Endothelial cell of umbilical vein (primary cell): Measurements from ENCODE around the gene PLEKHG4B. TPM values are rescaled to one million over a fixed set of nuclear protein-coding genes. Genes with fewer than 3 reads are reported as not detected.

ENCODE experiments used
- BruUV-seq: library from RNA; stranded (reverse); fragments of 400-500 nt; replicated peaks from 2 replicates; lab custom pipeline; 2021; lab: Mats Ljungman, UMichigan
- CTCF ChIA-PET: fragments of 300-600, 350-600 bp; sonication (Branson Sonifier 250); formaldehyde crosslinking; loops from one replicate; lab custom pipeline; 2021; ENCODE audit warnings: antibody characterized with exemption, inconsistent platforms; lab: Charles Lee
- POLR2A ChIA-PET: fragments of 300-600, 350-600 bp; sonication (Branson Sonifier 250); formaldehyde crosslinking; loops from one replicate; lab custom pipeline; 2021; ENCODE audit warnings: antibody characterized with exemption, inconsistent platforms; lab: Charles Lee
- DNase-seq: peaks from one replicate; pipeline ENCODE4 v3.0.0-alpha.2; 2011; ENCODE audit warnings: low read depth, low spot score
- FAIRE-seq: peaks from 2 replicates; lab custom pipeline; 2011; peaks lifted over from hg19 to GRCh38; lab: Jason Lieb, UNC
- H2AFZ ChIP-seq: 2 replicates; pipeline ENCODE4 v1.6.0; 2012; ENCODE audit warnings: low read depth, low read length, control low read depth, inconsistent platforms
- H3K27ac ChIP-seq: 2 replicates; pipeline ENCODE4 v1.5.1; 2011; ENCODE audit warnings: low read depth, mild to moderate bottlenecking, control low read depth, low read length, moderate library complexity; ENCODE audit not compliant: insufficient read depth
- H3K27me3 ChIP-seq, 2 experiments: 2 replicates each; pipeline versions ENCODE4 v1.6.0 to v1.6.1; 2011; ENCODE audit warnings: low read length in 2 of 2, mixed read lengths in 1 of 2; ENCODE audit not compliant: control insufficient read depth in 2 of 2, insufficient read depth in 2 of 2
- H3K36me3 ChIP-seq, 2 experiments: 2 replicates in 1 of 2; 3 replicates in 1 of 2; pipeline ENCODE4 v1.5.1; 2011; ENCODE audit warnings: low read length in 2 of 2, mild to moderate bottlenecking in 1 of 2, moderate library complexity in 1 of 2; ENCODE audit not compliant: control insufficient read depth in 2 of 2, insufficient read depth in 2 of 2; ENCODE audit errors: extremely low read depth in 1 of 2
- H3K4me1 ChIP-seq: 3 replicates; pipeline ENCODE4 v1.5.1; 2011; ENCODE audit warnings: mild to moderate bottlenecking, low read length; ENCODE audit not compliant: control insufficient read depth, insufficient read depth; ENCODE audit errors: extremely low read depth
- H3K4me2 ChIP-seq: 2 replicates; pipeline ENCODE4 v1.6.1; 2011; ENCODE audit warnings: low read length, control low read depth, mixed read lengths; ENCODE audit not compliant: insufficient read depth
- H3K4me3 ChIP-seq, 3 experiments: fragments of 200-600 bp in 1 of 3; sonication (generic), shearing (Covaris generic) in 1 of 3; replicated peaks in 1 of 3; 2 replicates each; pipeline ENCODE4 v1.5.1; 2011 to 2016; ENCODE audit warnings: control low read depth in 3 of 3, low read length in 3 of 3, mild to moderate bottlenecking in 2 of 3, inconsistent platforms in 1 of 3, low read depth in 1 of 3, moderate library complexity in 1 of 3; ENCODE audit not compliant: insufficient read depth in 1 of 3
- H3K79me2 ChIP-seq: 2 replicates; pipeline ENCODE4 v1.6.0; 2012; ENCODE audit warnings: low read length, inconsistent platforms; ENCODE audit not compliant: control insufficient read depth, insufficient read depth
- H3K9ac ChIP-seq: replicated peaks from 2 replicates; pipeline ENCODE3; 2011; ENCODE audit warnings: low read length, control low read depth; ENCODE audit not compliant: insufficient read depth; ENCODE audit errors: extremely low read depth
- H3K9me1 ChIP-seq: replicated peaks from 3 replicates; pipeline ENCODE4 v1.6.0; 2011; ENCODE audit warnings: mild to moderate bottlenecking, low read length; ENCODE audit not compliant: control insufficient read depth, insufficient read depth; ENCODE audit errors: extremely low read depth
- H3K9me3 ChIP-seq: replicated peaks from 2 replicates; pipeline ENCODE4 v1.5.1; 2012; ENCODE audit warnings: low read length, inconsistent platforms; ENCODE audit not compliant: control insufficient read depth, insufficient read depth
- H4K20me1 ChIP-seq: replicated peaks from 2 replicates; pipeline ENCODE3; 2011; ENCODE audit warnings: mild to moderate bottlenecking, low read length; ENCODE audit not compliant: control insufficient read depth, insufficient read depth; ENCODE audit errors: extremely low read depth
- EZH2 ChIP-seq: IDR thresholded peaks from 2 replicates; pipeline ENCODE4 v1.6.1; 2012; ENCODE audit warnings: borderline replicate concordance, low read depth, mild to moderate bottlenecking, moderate library complexity, low read length, inconsistent platforms; ENCODE audit not compliant: severe bottlenecking
- FOS ChIP-seq: IDR thresholded peaks from 2 replicates; pipeline ENCODE4 v1.6.1; 2011; ENCODE audit warnings: mild to moderate bottlenecking, low read length, moderate library complexity, borderline replicate concordance; ENCODE audit not compliant: insufficient read depth
- GATA2 ChIP-seq: IDR thresholded peaks from 2 replicates; pipeline ENCODE4 v1.7.0; 2011; ENCODE audit warnings: low read depth, mild to moderate bottlenecking, moderate library complexity, mixed read lengths, low read length; ENCODE audit not compliant: insufficient read length, insufficient read depth
- JUN ChIP-seq: IDR thresholded peaks from 2 replicates; pipeline ENCODE4 v1.6.1; 2011; ENCODE audit warnings: borderline replicate concordance, low read depth; ENCODE audit not compliant: insufficient read length, insufficient read depth
- MYC ChIP-seq: IDR thresholded peaks from one replicate; pipeline ENCODE4 v1.6.1; 2011; ENCODE audit warnings: mild to moderate bottlenecking, low read depth, low read length
- POLR2A ChIP-seq: IDR thresholded peaks from 2 replicates; pipeline ENCODE4 v1.6.1; 2012; ENCODE audit warnings: low read depth, mild to moderate bottlenecking, control low read depth, low read length
- POLR2AphosphoS5 ChIP-seq: IDR thresholded peaks from 2 replicates; pipeline ENCODE4 v1.6.1; 2012; ENCODE audit warnings: low read depth, mild to moderate bottlenecking, control low read depth, low read length, moderate library complexity; ENCODE audit not compliant: insufficient read depth
- dilution Hi-C: fragments of 300-500 bp; cut with MboI; formaldehyde crosslinking; loops from one replicate; pipeline ENCODE4 v1.15.0; 2019; ENCODE audit warnings: low sequenced_read_pairs; ENCODE audit not compliant: extremely low pct_ligation_motif_present
- intact Hi-C: fragments of 100-400 bp; cut with micrococcal nuclease; formaldehyde crosslinking; loops from one replicate; pipeline ENCODE4 v1.10.0; 2022
- polyA plus RNA-seq, 4 experiments: library from polyadenylated mRNA; depleted of rRNA in 3 of 4; stranded (reverse) in 3 of 4; unstranded in 1 of 4; fragments of >200 nt; gene quantifications; 2 replicates each; pipeline versions ENCODE4 v1.2.1 to v1.2.3, GENCODE V29; 2011 to 2012; ENCODE audit warnings: missing spikeins in 1 of 4
- total RNA-seq: library from RNA; stranded (reverse); gene quantifications from 2 replicates; pipeline ENCODE4 v1.2.3, GENCODE V29; 2021
- TF ChIP-seq, protein P1 (sequence below), 2 donors: IDR thresholded peaks; 1 replicate in 1 of 2; 2 replicates in 1 of 2; pipeline ENCODE4 v1.5.1; 2011; ENCODE audit warnings: low read length in 2 of 2, mild to moderate bottlenecking in 2 of 2, moderate library complexity in 2 of 2, control low read depth in 1 of 2, inconsistent platforms in 1 of 2, low read depth in 1 of 2; ENCODE audit not compliant: insufficient read depth in 1 of 2; ENCODE audit errors: extremely low read depth in 1 of 2
- TF ChIP-seq, protein P2 (sequence below): IDR thresholded peaks from 2 replicates; pipeline ENCODE4 v1.6.1; 2011; ENCODE audit not compliant: insufficient read depth, insufficient read length

The PLEKHG4B gene
- total and polyA plus RNA-seq, 2 donors (not counting 3 experiments of a cell fraction or from before 2014, with no cell fraction given), result not detected

DNA sequence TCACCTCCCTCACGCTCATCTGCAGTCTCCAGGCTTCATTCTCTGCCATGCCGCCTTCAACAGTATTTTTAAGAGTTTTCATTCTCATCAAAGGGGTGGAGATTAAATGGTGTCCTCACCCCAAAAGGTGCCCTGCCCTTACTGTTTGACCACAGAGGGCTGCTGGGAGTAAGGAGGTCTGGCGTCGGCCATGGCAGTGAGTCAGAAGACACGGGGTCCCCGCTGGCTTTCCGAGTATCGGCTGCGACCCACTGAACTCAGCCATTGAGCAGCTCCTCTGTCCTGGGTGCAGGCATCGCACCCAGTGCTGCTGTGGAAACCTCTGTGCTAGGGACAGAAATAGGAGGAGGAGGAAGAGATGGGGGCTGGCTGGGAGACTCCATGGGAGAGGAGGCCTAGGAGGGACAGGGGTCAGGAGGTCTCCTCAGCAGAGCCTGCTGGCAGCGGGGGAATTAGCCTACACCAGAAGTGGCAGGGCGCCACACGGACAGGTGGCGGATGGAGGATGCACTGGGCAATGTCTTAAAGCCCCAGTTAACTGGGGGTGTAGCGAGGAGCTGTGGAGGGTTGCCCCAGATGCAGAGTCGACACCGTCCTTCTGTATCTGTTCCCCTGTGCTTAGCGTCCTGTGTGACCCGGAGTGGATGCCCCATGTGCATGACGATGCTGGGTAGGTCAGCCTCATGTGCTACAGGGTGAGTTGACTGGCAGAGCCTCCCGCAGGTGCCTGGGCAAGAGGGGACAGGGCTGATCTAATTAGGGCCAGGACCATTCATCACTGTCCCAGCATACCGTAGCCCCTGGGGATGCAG is 15.4 kb upstream of the PLEKHG4B start:
- intact Hi-C loops (no loop called here), dilution Hi-C loops (no loop called here)
- CTCF ChIA-PET, result interaction anchor here (0.5 kb wide), 1 partner anchor 256 kb away, joined by 3 read pairs; no protein-coding TSS in a partner anchor
- no peaks in the 10 kb centered on the region for H4K20me1 ChIP-seq
- POLR2A ChIA-PET, result no interaction called here
- no peaks in the 10 kb centered on the region for H3K4me1 ChIP-seq
- no peaks in the 10 kb centered on the region for H3K9me3 ChIP-seq
- no TSS peak for BruUV-seq
- no peak overlapping the region for H3K9ac ChIP-seq
- FAIRE-seq (no peak), DNase-seq (no peak)
- H3K79me2 ChIP-seq, result no peaks in the 10 kb centered on the region
- H3K4me3 ChIP-seq, result no peak overlapping the region
- H3K27me3 ChIP-seq, result peaks cover 0 to 2% of the 10 kb centered on the region in 2 experiments
- H3K36me3 ChIP-seq, result no peaks in the 10 kb centered on the region
- H2AFZ ChIP-seq, result no peak overlapping the region
- H3K9me1 ChIP-seq, result no peaks in the 10 kb centered on the region
- no peak overlapping the region for H3K27ac ChIP-seq
- H3K4me2 ChIP-seq, result no peak overlapping the region
- no peak for TF ChIP-seq FOS
- no peak for TF ChIP-seq MYC
- no peak for TF ChIP-seq GATA2
- TF ChIP-seq, protein P1, sequence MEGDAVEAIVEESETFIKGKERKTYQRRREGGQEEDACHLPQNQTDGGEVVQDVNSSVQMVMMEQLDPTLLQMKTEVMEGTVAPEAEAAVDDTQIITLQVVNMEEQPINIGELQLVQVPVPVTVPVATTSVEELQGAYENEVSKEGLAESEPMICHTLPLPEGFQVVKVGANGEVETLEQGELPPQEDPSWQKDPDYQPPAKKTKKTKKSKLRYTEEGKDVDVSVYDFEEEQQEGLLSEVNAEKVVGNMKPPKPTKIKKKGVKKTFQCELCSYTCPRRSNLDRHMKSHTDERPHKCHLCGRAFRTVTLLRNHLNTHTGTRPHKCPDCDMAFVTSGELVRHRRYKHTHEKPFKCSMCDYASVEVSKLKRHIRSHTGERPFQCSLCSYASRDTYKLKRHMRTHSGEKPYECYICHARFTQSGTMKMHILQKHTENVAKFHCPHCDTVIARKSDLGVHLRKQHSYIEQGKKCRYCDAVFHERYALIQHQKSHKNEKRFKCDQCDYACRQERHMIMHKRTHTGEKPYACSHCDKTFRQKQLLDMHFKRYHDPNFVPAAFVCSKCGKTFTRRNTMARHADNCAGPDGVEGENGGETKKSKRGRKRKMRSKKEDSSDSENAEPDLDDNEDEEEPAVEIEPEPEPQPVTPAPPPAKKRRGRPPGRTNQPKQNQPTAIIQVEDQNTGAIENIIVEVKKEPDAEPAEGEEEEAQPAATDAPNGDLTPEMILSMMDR (IDR thresholded peaks at IDR 0.05; ENCODE audit: extremely low read depth in 1 of 2, insufficient read depth in 1 of 2, low read depth in 1 of 2, low read length in 2 of 2), result no peak
- TF ChIP-seq JUN, result no peak
- TF ChIP-seq, protein P2, sequence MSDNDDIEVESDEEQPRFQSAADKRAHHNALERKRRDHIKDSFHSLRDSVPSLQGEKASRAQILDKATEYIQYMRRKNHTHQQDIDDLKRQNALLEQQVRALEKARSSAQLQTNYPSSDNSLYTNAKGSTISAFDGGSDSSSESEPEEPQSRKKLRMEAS, result no peak
- no peak for TF ChIP-seq POLR2AphosphoS5
- TF ChIP-seq POLR2A, result no peak
- TF ChIP-seq EZH2, result no peak
